ENCODE results near the gene PIGH. TPM values are rescaled to one million over a fixed set of nuclear protein-coding genes. Genes with fewer than 3 reads are reported as not detected.

Gene PIGH
- 16.0 and 33.7 TPM in 2 replicates for total RNA-seq

GRCh38 chr14:67599698-67600561 is at the start of gene PIGH:
Gene PIGH, minus strand, starts transcription at chr14:67600268. Its CDS starts 65 bp downstream, at chr14:67600203.

GRCh38 chr14:67619446-67620216 is 19.6 kb upstream of the PIGH start, which contains the start of gene ARG2:
Gene ARG2, plus strand, starts transcription at chr14:67619920. Its CDS starts 58 bp downstream, at chr14:67619978.

Other genes starting within 250 kb of the PIGH start
- gene ATP6V1D, start 240.5 kb downstream of the PIGH start, total RNA-seq = 69.4 and 70.5 TPM in 2 replicates
- 169 and 265 TPM in 2 replicates for gene EIF2S1, start 239.9 kb downstream of the PIGH start, total RNA-seq
- 370 and 371 TPM in 2 replicates for gene PLEK2, start 188.1 kb downstream of the PIGH start, total RNA-seq
- gene TMEM229B, start 111.5 kb downstream of the PIGH start, total RNA-seq = 3.0 and 3.1 TPM in 2 replicates
- gene PLEKHH1, start 67.0 kb downstream of the PIGH start, total RNA-seq = 3.3 and 3.4 TPM in 2 replicates
- gene ARG2, start 19.7 kb upstream of the PIGH start, total RNA-seq = 60.0 and 83.0 TPM in 2 replicates
- gene VTI1B, start 74.4 kb upstream of the PIGH start, total RNA-seq = 47.2 and 51.3 TPM in 2 replicates
- 107 and 115 TPM in 2 replicates for gene RDH11, start 95.5 kb upstream of the PIGH start, total RNA-seq
- 0.15 and 0.23 TPM in 2 replicates for gene RDH12, start 101.6 kb upstream of the PIGH start, total RNA-seq
- 7.5 and 8.1 TPM in 2 replicates for gene ZFYVE26, start 216.3 kb upstream of the PIGH start, total RNA-seq
- 6.5 and 8.1 TPM in 2 replicates for gene RAD51B, start 219.5 kb upstream of the PIGH start, total RNA-seq